Adrenal gland (tissue), 5 donors: ENCODE measurements around the gene VPS8.

ENCODE experiments used
- CTCF ChIP-seq, 6 experiments: fragments of 450-650 bp in 4 of 6; fragments of 200-600 bp in 2 of 6; sonication (generic) in 1 of 6; IDR thresholded peaks; 1 replicate in 5 of 6; 2 replicates in 1 of 6; pipeline versions ENCODE4 v1.5.1 to v1.8.0; 2016 to 2021; ENCODE audit warnings: antibody characterized with exemption in 6 of 6, mild to moderate bottlenecking in 2 of 6, moderate library complexity in 1 of 6
- POLR2A ChIP-seq, 2 donors: fragments of 450-650 bp; IDR thresholded peaks; one replicate each; pipeline ENCODE4 v1.6.1; 2017; ENCODE audit warnings: antibody characterized with exemption in 2 of 2, mild to moderate bottlenecking in 2 of 2, moderate library complexity in 1 of 2
- donor health status: DM: no; HTN: no; CAD: no.

- TF ChIP-seq CTCF (IDR thresholded peaks at IDR 0.05) (no peak), POLR2A (IDR thresholded peaks at IDR 0.05) (no peak)
Measured at GRCh38 chr3:184776916-184777315, 35.0 kb upstream of the VPS8 start.
